Endothelial cell of umbilical vein (primary cell): ENCODE measurements around the gene SLC25A41.

Source experiments
- CTCF ChIP-seq, 2 donors: IDR thresholded peaks; 1 replicate in 1 of 2; 2 replicates in 1 of 2; pipeline ENCODE4 v1.5.1; 2011; ENCODE audit warnings: low read length in 2 of 2, mild to moderate bottlenecking in 2 of 2, moderate library complexity in 2 of 2, control low read depth in 1 of 2, inconsistent platforms in 1 of 2, low read depth in 1 of 2; ENCODE audit not compliant: insufficient read depth in 1 of 2; ENCODE audit errors: extremely low read depth in 1 of 2
- EZH2 ChIP-seq: IDR thresholded peaks from 2 replicates; pipeline ENCODE4 v1.6.1; 2012; ENCODE audit warnings: borderline replicate concordance, low read depth, mild to moderate bottlenecking, moderate library complexity, low read length, inconsistent platforms; ENCODE audit not compliant: severe bottlenecking
- JUN ChIP-seq: IDR thresholded peaks from 2 replicates; pipeline ENCODE4 v1.6.1; 2011; ENCODE audit warnings: borderline replicate concordance, low read depth; ENCODE audit not compliant: insufficient read length, insufficient read depth
- MAX ChIP-seq: IDR thresholded peaks from 2 replicates; pipeline ENCODE4 v1.6.1; 2011; ENCODE audit not compliant: insufficient read depth, insufficient read length
- MYC ChIP-seq: IDR thresholded peaks from one replicate; pipeline ENCODE4 v1.6.1; 2011; ENCODE audit warnings: mild to moderate bottlenecking, low read depth, low read length
- POLR2A ChIP-seq: IDR thresholded peaks from 2 replicates; pipeline ENCODE4 v1.6.1; 2012; ENCODE audit warnings: low read depth, mild to moderate bottlenecking, control low read depth, low read length
- POLR2AphosphoS5 ChIP-seq: IDR thresholded peaks from 2 replicates; pipeline ENCODE4 v1.6.1; 2012; ENCODE audit warnings: low read depth, mild to moderate bottlenecking, control low read depth, low read length, moderate library complexity; ENCODE audit not compliant: insufficient read depth

GRCh38 chr19:6443986-6444385 is 10.4 kb upstream of the SLC25A41 start:
- TF ChIP-seq MAX (no peak), CTCF (IDR thresholded peaks at IDR 0.05; ENCODE audit: extremely low read depth in 1 of 2, insufficient read depth in 1 of 2, low read depth in 1 of 2, low read length in 2 of 2) (no peak), JUN (no peak), POLR2A (no peak), POLR2AphosphoS5 (no peak), EZH2 (no peak), MYC (no peak)
